ENCODE measurements around the gene ZNHIT1. TPM values are rescaled to one million over a fixed set of nuclear protein-coding genes. Genes with fewer than 3 reads are reported as not detected.

Gene ZNHIT1
- total RNA-seq, 2 experiments from 2014 or later: 44.2 TPM

GRCh38 chr7:101173752-101174244, 44.2 kb upstream of the ZNHIT1 start:
- Mint-ChIP-seq H3K4me3 (peak overlapping the region; percentile 41), H3K27ac (no peak overlapping the region), H3K36me3 (ENCODE audit: low read depth) (no peaks in the 10 kb centered on the region), H3K4me1 (peaks cover 50% of the 10 kb centered on the region), H3K27me3 (peaks cover 78% of the 10 kb centered on the region), H3K9me3 (ENCODE audit: low read depth) (no peaks in the 10 kb centered on the region)
- CTCF ChIA-PET: interaction anchor here (0.5 to 3.6 kb wide), 8 partner anchors 8 to 109 kb away, joined by 3 to 22 read pairs (median 4); partner anchors contain the start of gene VGF
- ATAC-seq (peak; percentile 86), DNase-seq (peak; percentile 85)
- POLR2A ChIA-PET: interaction anchor here (1.0 to 1.6 kb wide), 3 partner anchors 8 to 89 kb away, joined by 3 to 5 read pairs (median 4); partner anchors contain the start of genes TRIM56 and VGF
- intact Hi-C loops (cut with DNase I, micrococcal nuclease): loop anchor here in 1 of 2 experiments (1.0 kb wide), 1 partner anchor 19 kb away; the partner anchor contains the start of gene AP1S1

GRCh38 chr7:101174322-101174854, 43.6 kb upstream of the ZNHIT1 start:
- intact Hi-C loops (cut with DNase I, micrococcal nuclease): loop anchor here in 1 of 2 experiments (1.0 kb wide), 1 partner anchor 20 kb away; the partner anchor contains the start of gene AP1S1
- POLR2A ChIA-PET: interaction anchor here (1.0 to 1.6 kb wide), 3 partner anchors 9 to 89 kb away, joined by 3 to 5 read pairs (median 4); partner anchors contain the start of genes TRIM56 and VGF
- H3K27ac Mint-ChIP-seq: no peak overlapping the region
- H3K4me1 Mint-ChIP-seq: peaks cover 49% of the 10 kb centered on the region
- peaks cover 77% of the 10 kb centered on the region for H3K27me3 Mint-ChIP-seq
- DNase-seq (no peak), ATAC-seq (peak; percentile 9)
- H3K9me3 Mint-ChIP-seq (ENCODE audit: low read depth): no peaks in the 10 kb centered on the region
- CTCF ChIA-PET: interaction anchor here (0.8 to 3.6 kb wide), 7 partner anchors 9 to 109 kb away, joined by 3 to 22 read pairs (median 4); partner anchors contain the start of gene VGF
- no peaks in the 10 kb centered on the region for H3K36me3 Mint-ChIP-seq (ENCODE audit: low read depth)
- peak overlapping the region; percentile 41 for H3K4me3 Mint-ChIP-seq

GRCh38 chr7:101175664-101176063, 42.3 kb upstream of the ZNHIT1 start:
- H3K27ac Mint-ChIP-seq: no peak overlapping the region
- no peak for DNase-seq
- peaks cover 73% of the 10 kb centered on the region for H3K27me3 Mint-ChIP-seq
- no peak for ATAC-seq
- H3K9me3 Mint-ChIP-seq (ENCODE audit: low read depth): no peaks in the 10 kb centered on the region
- POLR2A ChIA-PET: no interaction called here
- H3K36me3 Mint-ChIP-seq (ENCODE audit: low read depth): no peaks in the 10 kb centered on the region
- H3K4me1 Mint-ChIP-seq: peaks cover 40% of the 10 kb centered on the region
- H3K4me3 Mint-ChIP-seq: no peak overlapping the region
- CTCF ChIA-PET: interaction anchor here (1.9 to 3.6 kb wide), 2 partner anchors 17 to 32 kb away, joined by 17 to 22 read pairs; no protein-coding TSS in a partner anchor
- intact Hi-C loops (cut with DNase I, micrococcal nuclease): no loop called here

- Mint-ChIP-seq H3K36me3 (ENCODE audit: low read depth) (no peaks in the 10 kb centered on the region), H3K4me1 (peaks cover 25% of the 10 kb centered on the region), H3K4me3 (no peak overlapping the region), H3K27me3 (peaks cover 72% of the 10 kb centered on the region), H3K27ac (no peak overlapping the region), H3K9me3 (ENCODE audit: low read depth) (no peaks in the 10 kb centered on the region)
- DNase-seq (no peak), ATAC-seq (no peak)
- intact Hi-C loops (cut with DNase I, micrococcal nuclease): no loop called here
- POLR2A ChIA-PET: no interaction called here
- CTCF ChIA-PET: interaction anchor here (1.5 to 2.0 kb wide), 2 partner anchors 9 to 15 kb away, joined by 5 to 8 read pairs; no protein-coding TSS in a partner anchor
Observed at GRCh38 chr7:101177644-101178043, 40.3 kb upstream of the ZNHIT1 start.

GRCh38 chr7:101179117-101179516, 38.8 kb upstream of the ZNHIT1 start:
- intact Hi-C loops (cut with DNase I, micrococcal nuclease): no loop called here
- POLR2A ChIA-PET: no interaction called here
- H3K27me3 Mint-ChIP-seq: peaks cover 62% of the 10 kb centered on the region
- no peak overlapping the region for H3K27ac Mint-ChIP-seq
- no peaks in the 10 kb centered on the region for H3K9me3 Mint-ChIP-seq (ENCODE audit: low read depth)
- no peak for DNase-seq
- no peak for ATAC-seq
- peaks cover 12% of the 10 kb centered on the region for H3K4me1 Mint-ChIP-seq
- peak overlapping the region; percentile 33 for H3K4me3 Mint-ChIP-seq
- CTCF ChIA-PET: no interaction called here
- no peaks in the 10 kb centered on the region for H3K36me3 Mint-ChIP-seq (ENCODE audit: low read depth)

GRCh38 chr7:101179713-101180112, 38.3 kb upstream of the ZNHIT1 start:
- H3K4me3 Mint-ChIP-seq: no peak overlapping the region
- H3K9me3 Mint-ChIP-seq (ENCODE audit: low read depth): no peaks in the 10 kb centered on the region
- ChIA-PET CTCF (interaction anchor here (0.6 kb wide), 1 partner anchor 455 kb away, joined by 3 read pairs; no protein-coding TSS in a partner anchor), POLR2A (no interaction called here)
- intact Hi-C loops (cut with DNase I, micrococcal nuclease): no loop called here
- H3K4me1 Mint-ChIP-seq: peaks cover 7% of the 10 kb centered on the region
- peaks cover 57% of the 10 kb centered on the region for H3K27me3 Mint-ChIP-seq
- no peak overlapping the region for H3K27ac Mint-ChIP-seq
- no peak for DNase-seq
- no peaks in the 10 kb centered on the region for H3K36me3 Mint-ChIP-seq (ENCODE audit: low read depth)
- no peak for ATAC-seq

GRCh38 chr7:101180130-101180755, 37.7 kb upstream of the ZNHIT1 start, which contains the start of gene NAT16:
Gene NAT16, minus strand, starts transcription at chr7:101180293. Its CDS starts 5,486 bp downstream, at chr7:101174807.
- Mint-ChIP-seq H3K27me3 (peaks cover 55% of the 10 kb centered on the region), H3K36me3 (ENCODE audit: low read depth) (no peaks in the 10 kb centered on the region), H3K27ac (no peak within 1 kb of the TSS), H3K4me3 (peak within 1 kb of the TSS; percentile 33), H3K9me3 (ENCODE audit: low read depth) (no peaks in the 10 kb centered on the region), H3K4me1 (peaks cover 7% of the 10 kb centered on the region)
- ChIA-PET CTCF (interaction anchor here (0.6 to 1.1 kb wide), 2 partner anchors 36 to 455 kb away, joined by 3 to 4 read pairs; no protein-coding TSS in a partner anchor), POLR2A (no interaction called here)
- intact Hi-C loops (cut with DNase I, micrococcal nuclease): no loop called here
- DNase-seq (no peak), ATAC-seq (no peak)

- DNase-seq (no peak), ATAC-seq (no peak)
- H3K27me3 Mint-ChIP-seq: peaks cover 25% of the 10 kb centered on the region
- peaks cover 3% of the 10 kb centered on the region for H3K4me1 Mint-ChIP-seq
- no peaks in the 10 kb centered on the region for H3K36me3 Mint-ChIP-seq (ENCODE audit: low read depth)
- intact Hi-C loops (cut with DNase I, micrococcal nuclease): no loop called here
- ChIA-PET CTCF (interaction anchor here (1.0 to 1.3 kb wide), 2 partner anchors 41 to 98 kb away, joined by 3 read pairs; no protein-coding TSS in a partner anchor), POLR2A (no interaction called here)
- no peaks in the 10 kb centered on the region for H3K9me3 Mint-ChIP-seq (ENCODE audit: low read depth)
- no peak overlapping the region for H3K27ac Mint-ChIP-seq
- no peak overlapping the region for H3K4me3 Mint-ChIP-seq
Observed at GRCh38 chr7:101185258-101185839, 32.6 kb upstream of the ZNHIT1 start.

GRCh38 chr7:101186194-101186593, 31.8 kb upstream of the ZNHIT1 start:
- no peak for ATAC-seq
- H3K36me3 Mint-ChIP-seq (ENCODE audit: low read depth): no peaks in the 10 kb centered on the region
- no peak for DNase-seq
- ChIA-PET POLR2A (interaction anchor here (0.6 kb wide), 1 partner anchor 39 kb away, joined by 5 read pairs; no protein-coding TSS in a partner anchor), CTCF (interaction anchor here (0.7 kb wide), 1 partner anchor 42 kb away, joined by 4 read pairs; no protein-coding TSS in a partner anchor)
- H3K27ac Mint-ChIP-seq: no peak overlapping the region
- H3K9me3 Mint-ChIP-seq (ENCODE audit: low read depth): no peaks in the 10 kb centered on the region
- no peaks in the 10 kb centered on the region for H3K4me1 Mint-ChIP-seq
- intact Hi-C loops (cut with DNase I, micrococcal nuclease): no loop called here
- peaks cover 19% of the 10 kb centered on the region for H3K27me3 Mint-ChIP-seq
- H3K4me3 Mint-ChIP-seq: no peak overlapping the region

- Mint-ChIP-seq H3K27me3 (peaks cover 17% of the 10 kb centered on the region), H3K4me3 (no peak overlapping the region), H3K4me1 (no peaks in the 10 kb centered on the region), H3K36me3 (ENCODE audit: low read depth) (no peaks in the 10 kb centered on the region), H3K27ac (no peak overlapping the region), H3K9me3 (ENCODE audit: low read depth) (no peaks in the 10 kb centered on the region)
- intact Hi-C loops (cut with DNase I, micrococcal nuclease): no loop called here
- ChIA-PET CTCF (interaction anchor here (0.7 to 1.2 kb wide), 2 partner anchors 17 to 43 kb away, joined by 4 to 5 read pairs; no protein-coding TSS in a partner anchor), POLR2A (no interaction called here)
- DNase-seq (no peak), ATAC-seq (no peak)
Observed at GRCh38 chr7:101186844-101187428, 31.0 kb upstream of the ZNHIT1 start.

GRCh38 chr7:101189109-101189508, 28.9 kb upstream of the ZNHIT1 start:
- H3K4me3 Mint-ChIP-seq: no peak overlapping the region
- no peak for ATAC-seq
- no peaks in the 10 kb centered on the region for H3K36me3 Mint-ChIP-seq (ENCODE audit: low read depth)
- no peaks in the 10 kb centered on the region for H3K4me1 Mint-ChIP-seq
- H3K9me3 Mint-ChIP-seq (ENCODE audit: low read depth): no peaks in the 10 kb centered on the region
- ChIA-PET POLR2A (no interaction called here), CTCF (interaction anchor here (5.8 kb wide), 1 partner anchor 46 kb away, joined by 132 read pairs; no protein-coding TSS in a partner anchor)
- no peak overlapping the region for H3K27ac Mint-ChIP-seq
- intact Hi-C loops (cut with DNase I, micrococcal nuclease): no loop called here
- DNase-seq: no peak
- H3K27me3 Mint-ChIP-seq: peaks cover 8% of the 10 kb centered on the region

Measured in activated CD4-positive, alpha-beta T cell treated with anti-CD3 and anti-CD28 coated beads for 36 hours (primary cell).